SK-N-SH (cell line): ENCODE results near the gene HIF3A. TPM values are rescaled to one million over a fixed set of nuclear protein-coding genes. Genes with fewer than 3 reads are reported as not detected.

Source experiments
- CTCF ChIA-PET: fragments of 300-600, 350-600 bp; formaldehyde crosslinking; extraction: SDS; loops from one replicate; lab custom pipeline; 2021; lab: Yijun Ruan, JAX
- POLR2A ChIA-PET: fragments of 350-600 bp; sonication (Branson Sonifier 250); formaldehyde crosslinking; extraction: SDS; loops from one replicate; lab custom pipeline; 2020; ENCODE audit warnings: antibody characterized with exemption, inconsistent platforms; lab: Yijun Ruan, JAX
- DNase-seq: peaks from one replicate; pipeline ENCODE4 v3.0.0; 2012
- H2AFZ ChIP-seq: fragments of 200-600 bp; sonication (generic); 2 replicates; pipeline ENCODE4 v1.8.1; 2016; ENCODE audit warnings: antibody characterized with exemption, mild to moderate bottlenecking, low read depth
- H3F3A ChIP-seq: fragments of 200-600 bp; sonication (generic); replicated peaks from 2 replicates; pipeline ENCODE3; 2016; ENCODE audit warnings: antibody characterized with exemption, mild to moderate bottlenecking; ENCODE audit not compliant: insufficient read depth
- H3K27ac ChIP-seq, 2 experiments: fragments of 200-500 bp in 1 of 2; fragments of 200-600 bp in 1 of 2; sonication (Bioruptor generic) in 1 of 2; sonication (generic), shearing (Covaris generic) in 1 of 2; 2 replicates each; pipeline versions ENCODE4 v1.5.1 to v1.6.1; 2014 to 2016; ENCODE audit warnings: low read depth in 2 of 2, inconsistent platforms in 1 of 2, low read length in 1 of 2, mild to moderate bottlenecking in 1 of 2, mixed read lengths in 1 of 2
- H3K27me3 ChIP-seq: fragments of 200-600 bp; sonication (generic), shearing (Covaris generic); 2 replicates; pipeline ENCODE4 v1.6.1; 2016; ENCODE audit warnings: mixed run types; ENCODE audit not compliant: insufficient read depth
- H3K36me3 ChIP-seq, 2 experiments: fragments of 200-500 bp in 1 of 2; fragments of 200-600 bp in 1 of 2; sonication (Bioruptor generic) in 1 of 2; sonication (generic) in 1 of 2; replicated peaks in 1 of 2; 2 replicates each; pipeline versions ENCODE3 to v1.5.1; 2014 to 2016; ENCODE audit warnings: low read length in 1 of 2, mild to moderate bottlenecking in 1 of 2; ENCODE audit not compliant: insufficient read depth in 2 of 2, control insufficient read depth in 1 of 2
- H3K4me1 ChIP-seq, 2 experiments: fragments of 200-500 bp in 1 of 2; fragments of 200-600 bp in 1 of 2; sonication (Bioruptor generic) in 1 of 2; sonication (generic), shearing (Covaris generic) in 1 of 2; 2 replicates each; pipeline versions ENCODE4 v1.5.1 to v1.6.1; 2014 to 2016; ENCODE audit warnings: low read depth in 1 of 2, low read length in 1 of 2, mixed run types in 1 of 2; ENCODE audit not compliant: insufficient read depth in 2 of 2, control insufficient read depth in 1 of 2
- H3K4me2 ChIP-seq: fragments of 200-600 bp; sonication (generic), shearing (Covaris generic); 2 replicates; pipeline ENCODE4 v1.6.1; 2017; ENCODE audit warnings: mixed run types
- H3K4me3 ChIP-seq, 2 experiments: fragments of 200-500 bp in 1 of 2; fragments of 200-600 bp in 1 of 2; sonication (Bioruptor generic) in 1 of 2; sonication (generic), shearing (Covaris generic) in 1 of 2; 2 replicates each; pipeline versions ENCODE4 v1.5.1 to v1.8.1; 2014 to 2016; ENCODE audit warnings: low read depth in 2 of 2, inconsistent platforms in 1 of 2, low read length in 1 of 2, mild to moderate bottlenecking in 1 of 2, mixed read lengths in 1 of 2, moderate library complexity in 1 of 2
- H3K79me2 ChIP-seq: fragments of 200-600 bp; sonication (generic); 2 replicates; pipeline ENCODE4 v1.8.1; 2017; ENCODE audit warnings: mild to moderate bottlenecking; ENCODE audit not compliant: insufficient read depth
- H3K9ac ChIP-seq: fragments of 200-600 bp; sonication (generic); 2 replicates; pipeline ENCODE4 v1.6.1; 2017; ENCODE audit warnings: mixed run types
- H3K9me2 ChIP-seq: fragments of 200-600 bp; sonication (generic); 2 replicates; pipeline ENCODE4 v1.6.1; 2017; ENCODE audit warnings: mixed run types
- H3K9me3 ChIP-seq: fragments of 200-600 bp; sonication (generic); 2 replicates; pipeline ENCODE4 v1.6.1; 2017; ENCODE audit warnings: mixed run types, mild to moderate bottlenecking, moderate library complexity
- H4K20me1 ChIP-seq: fragments of 200-600 bp; sonication (generic); 2 replicates; pipeline ENCODE4 v1.6.1; 2017; ENCODE audit warnings: mild to moderate bottlenecking, mixed run types; ENCODE audit not compliant: insufficient read depth
- EP300 ChIP-seq, 2 experiments: IDR thresholded peaks; 2 replicates each; pipeline versions ENCODE4 v1.4.0 to v1.6.1; 2012; ENCODE audit warnings: borderline replicate concordance in 1 of 2, low read depth in 1 of 2, low read length in 1 of 2
- EZH2phosphoT487 ChIP-seq: fragments of 200-600 bp; sonication (generic); IDR thresholded peaks from 2 replicates; pipeline ENCODE4 v1.6.1; 2017; ENCODE audit warnings: low read depth, mixed run types, mild to moderate bottlenecking, antibody characterized with exemption, moderate library complexity, borderline replicate concordance
- FOSL2 ChIP-seq: IDR thresholded peaks from 2 replicates; pipeline ENCODE4 v1.4.0; 2012; ENCODE audit warnings: low read depth, mild to moderate bottlenecking, moderate library complexity, borderline replicate concordance
- GABPA ChIP-seq: IDR thresholded peaks from 2 replicates; pipeline ENCODE4 v1.4.0; 2012; ENCODE audit warnings: low read depth, mild to moderate bottlenecking
- GATA2 ChIP-seq: sonication (generic); formaldehyde crosslinking; IDR thresholded peaks from 2 replicates; pipeline ENCODE4 v1.5.0; 2020; ENCODE audit warnings: mild to moderate bottlenecking, missing genetic modification reagents
- IRF3 ChIP-seq: fragments of 150-350 bp; IDR thresholded peaks from 2 replicates; pipeline ENCODE4 v1.6.1; 2016; ENCODE audit warnings: mild to moderate bottlenecking, low read depth, low read length
- JUND ChIP-seq: IDR thresholded peaks from 2 replicates; pipeline ENCODE4 v1.4.0; 2012
- MAX ChIP-seq: IDR thresholded peaks from 2 replicates; pipeline ENCODE4 v1.4.0; 2012; ENCODE audit warnings: low read depth
- MXI1 ChIP-seq: IDR thresholded peaks from 2 replicates; pipeline ENCODE4 v1.6.1; 2012; ENCODE audit warnings: mild to moderate bottlenecking, low read depth, low read length, improper control_type of control experiment
- NFIC ChIP-seq: IDR thresholded peaks from 2 replicates; pipeline ENCODE4 v1.4.0; 2012; ENCODE audit warnings: borderline replicate concordance
- NRF1 ChIP-seq: IDR thresholded peaks from 2 replicates; pipeline ENCODE4 v1.6.1; 2012; ENCODE audit warnings: low read depth, mild to moderate bottlenecking, low read length
- PBX3 ChIP-seq: IDR thresholded peaks from 2 replicates; pipeline ENCODE4; 2012
- POLR2AphosphoS5 ChIP-seq: IDR thresholded peaks from 2 replicates; pipeline ENCODE4 v1.6.1; 2012; ENCODE audit warnings: low read depth, low read length
- RCOR1 ChIP-seq: fragments of 150-350 bp; IDR thresholded peaks from 2 replicates; pipeline ENCODE4 v1.6.1; 2017; ENCODE audit warnings: antibody characterized with exemption, low read length
- REST ChIP-seq: IDR thresholded peaks from 2 replicates; pipeline ENCODE4 v1.6.1; 2012; ENCODE audit warnings: mild to moderate bottlenecking, low read depth, low read length, moderate library complexity
- RFX5 ChIP-seq: IDR thresholded peaks from 2 replicates; pipeline ENCODE4 v1.6.1; 2012; ENCODE audit warnings: mild to moderate bottlenecking, improper control_type of control experiment, low read length
- RXRA ChIP-seq: IDR thresholded peaks from 2 replicates; pipeline ENCODE4 v1.4.0; 2012; ENCODE audit warnings: low read depth, mild to moderate bottlenecking, borderline replicate concordance
- SIN3A ChIP-seq: IDR thresholded peaks from 2 replicates; pipeline ENCODE4 v1.6.1; 2012; ENCODE audit warnings: low read depth, mild to moderate bottlenecking, low read length, moderate library complexity, borderline replicate concordance
- SMC3 ChIP-seq: IDR thresholded peaks from 2 replicates; pipeline ENCODE4 v1.6.1; 2012; ENCODE audit warnings: low read depth, low read length, improper control_type of control experiment
- TAF1 ChIP-seq: IDR thresholded peaks from 2 replicates; pipeline ENCODE4 v1.6.1; 2012; ENCODE audit warnings: low read depth, mild to moderate bottlenecking, low read length, moderate library complexity, borderline replicate concordance
- TCF12 ChIP-seq: IDR thresholded peaks from 2 replicates; pipeline ENCODE4 v1.4.0; 2012
- TEAD4 ChIP-seq: IDR thresholded peaks from 2 replicates; pipeline ENCODE4 v1.4.0; 2012; ENCODE audit warnings: mild to moderate bottlenecking, borderline replicate concordance; ENCODE audit not compliant: insufficient read depth
- USF1 ChIP-seq: IDR thresholded peaks from 2 replicates; pipeline ENCODE4 v1.4.0; 2012; ENCODE audit warnings: low read depth, borderline replicate concordance
- USF2 ChIP-seq: fragments of 150-350 bp; IDR thresholded peaks from 2 replicates; pipeline ENCODE4 v1.6.1; 2017; ENCODE audit warnings: antibody characterized with exemption, low read length, low read depth, borderline replicate concordance
- YY1 ChIP-seq: IDR thresholded peaks from 2 replicates; pipeline ENCODE4 v1.4.0; 2012; ENCODE audit warnings: low read depth, mild to moderate bottlenecking
- WGBS: methylation state at CpG from one replicate; pipeline ENCODE4 v1.1.6; 2017; ENCODE audit warnings: low lambda C conversion rate; 5-methylcytosine and 5-hydroxymethylcytosine counted together
- polyA plus RNA-seq, 3 experiments: library from polyadenylated mRNA; depleted of rRNA; stranded (reverse); fragments of >200 nt; gene quantifications; 2 replicates each; pipeline ENCODE4 v1.2.3, GENCODE V29; 2012

HIF3A gene
- polyA plus RNA-seq, 1 of the 3 experiments (the other 2 are of a cell fraction), result 0.92 TPM

- Histone ChIP-seq H3K9ac (peak overlapping the region; percentile 53; the same call in 1 of the 2 replicates), H3F3A (peaks cover 23% of the 10 kb centered on the region), H3K9me3 (no peaks in the 10 kb centered on the region), H3K9me2 (no peaks in the 10 kb centered on the region), H3K4me2 (peak overlapping the region; percentile 76), H2AFZ (peak overlapping the region; percentile 72; the same call in 1 of the 2 replicates), H3K4me3 (peak overlapping the region in 1 of 2 experiments; percentile 43; a peak in 1 of 4 replicates), H4K20me1 (no peaks in the 10 kb centered on the region), H3K27me3 (no peaks in the 10 kb centered on the region), H3K79me2 (no peaks in the 10 kb centered on the region), H3K36me3 (no peaks in the 10 kb centered on the region), H3K27ac (peak overlapping the region in 1 of 2 experiments; percentile 96; a peak in 2 of 4 replicates), H3K4me1 (peaks cover 0 to 4% of the 10 kb centered on the region in 2 experiments; a peak in 1 of 4 replicates)
- ChIA-PET POLR2A (no interaction called here), CTCF (interaction anchor here (0.6 to 3.1 kb wide), 5 partner anchors 9 to 107 kb away, joined by 3 to 17 read pairs (median 4); no protein-coding TSS in a partner anchor)
- 16% methylated on average over 6 of the region's 6 CpGs for WGBS
- no peak for DNase-seq
- TF ChIP-seq TAF1 (no peak), PBX3 (peak; percentile 62; the same call in 1 of the 2 replicates), EZH2phosphoT487 (no peak), YY1 (no peak), MXI1 (no peak), SMC3 (no peak), FOSL2 (peak; percentile 63; the same call in 1 of the 2 replicates), JUND (peak; percentile 63), RFX5 (no peak), USF2 (no peak), TCF12 (peak; percentile 41; the same call in 1 of the 2 replicates), USF1 (peak; percentile 89), NRF1 (no peak), MAX (no peak; the same call in 1 of the 2 replicates), NFIC (peak; percentile 54; the same call in 1 of the 2 replicates), GABPA (peak; percentile 32), TEAD4 (no peak), REST (no peak), EP300 (IDR thresholded peaks at IDR 0.05; ENCODE audit: borderline replicate concordance in 1 of 2, low read depth in 1 of 2, low read length in 1 of 2) (0 out of 4 replicates have a peak, but pooled peaks of 1 of the 2 experiments have one; percentile 3), RCOR1 (no peak), SIN3A (no peak), GATA2 (no peak), POLR2AphosphoS5 (no peak), IRF3 (no peak), RXRA (peak; percentile 25; the same call in 1 of the 2 replicates)
These were observed 7.8 kb upstream of the HIF3A start for GRCh38 chr19:46288896-46289588.
